Esophagus muscularis mucosa (tissue), 4 donors: ENCODE measurements around the gene DNAJA4. TPM values are rescaled to one million over a fixed set of nuclear protein-coding genes. Genes with fewer than 3 reads are reported as not detected.

Source experiments
- DNase-seq: peaks from one replicate; pipeline ENCODE4 v3.0.0-alpha.2; 2017; ENCODE audit errors: extremely low spot score
- H3K27ac ChIP-seq, 4 donors: fragments of 200-600 bp; sonication (generic); replicated peaks in 1 of 4; 1 replicate in 3 of 4; 2 replicates in 1 of 4; pipeline ENCODE4 v1.5.1; 2016 to 2019; ENCODE audit warnings: mild to moderate bottlenecking in 1 of 4
- H3K27me3 ChIP-seq, 4 donors: fragments of 200-600 bp; sonication (generic); one replicate each; pipeline versions ENCODE4 v1.5.1 to v1.6.0; 2016 to 2019
- H3K36me3 ChIP-seq, 4 donors: fragments of 200-600 bp; sonication (generic); one replicate each; pipeline ENCODE4 v1.5.1; 2016 to 2019
- H3K4me1 ChIP-seq, 4 donors: fragments of 200-600 bp; sonication (generic); one replicate each; pipeline ENCODE4 v1.5.1; 2016 to 2019
- H3K4me3 ChIP-seq, 4 donors: fragments of 200-600 bp; sonication (generic); 1 replicate in 2 of 4; 2 replicates in 2 of 4; pipeline ENCODE4 v1.5.1; 2016 to 2019; ENCODE audit warnings: mild to moderate bottlenecking in 4 of 4, moderate library complexity in 1 of 4
- H3K9me3 ChIP-seq, 4 donors: fragments of 200-600 bp; sonication (generic); 1 replicate in 3 of 4; 2 replicates in 1 of 4; pipeline ENCODE4 v1.5.1; 2016 to 2019
- EP300 ChIP-seq: sonication (generic); formaldehyde crosslinking; IDR thresholded peaks from one replicate; pipeline ENCODE4 v1.6.1; 2017; ENCODE audit warnings: antibody characterized with exemption
- POLR2A ChIP-seq: fragments of 450-650 bp; IDR thresholded peaks from one replicate; pipeline ENCODE4 v1.6.1; 2017; ENCODE audit warnings: antibody characterized with exemption, moderate library complexity, mild to moderate bottlenecking, low read depth
- POLR2AphosphoS5 ChIP-seq, 2 donors: sonication (generic); formaldehyde crosslinking; IDR thresholded peaks; one replicate each; pipeline ENCODE4 v1.6.1; 2017; ENCODE audit warnings: antibody characterized with exemption in 2 of 2
- WGBS: methylation state at CpG from one replicate; pipeline ENCODE4 v1.1.5; 2018; 5-methylcytosine and 5-hydroxymethylcytosine counted together
- intact Hi-C: fragments of 100-400 bp; cut with DNase I; formaldehyde crosslinking; loops from one replicate; pipeline ENCODE4 v1.15.1; 2023
- total RNA-seq, 4 donors: library from RNA; depleted of rRNA; stranded (reverse); fragments of >200 nt; gene quantifications; one replicate each; pipeline versions ENCODE4 v1.1.0 to v1.2.1, GENCODE V29; 2016
- TF ChIP-seq, protein P1 (sequence below), 3 experiments: fragments of 200-600 bp in 2 of 3; fragments of 450-650 bp in 1 of 3; sonication (generic) in 2 of 3; IDR thresholded peaks; one replicate each; pipeline ENCODE4 v1.5.1; 2017 to 2019; ENCODE audit warnings: antibody characterized with exemption in 3 of 3, mild to moderate bottlenecking in 2 of 3, moderate library complexity in 1 of 3

DNAJA4 gene
- total RNA-seq, 4 donors from 2014 or later: 11.8 to 23.5 (median 15.8) TPM

DNA sequence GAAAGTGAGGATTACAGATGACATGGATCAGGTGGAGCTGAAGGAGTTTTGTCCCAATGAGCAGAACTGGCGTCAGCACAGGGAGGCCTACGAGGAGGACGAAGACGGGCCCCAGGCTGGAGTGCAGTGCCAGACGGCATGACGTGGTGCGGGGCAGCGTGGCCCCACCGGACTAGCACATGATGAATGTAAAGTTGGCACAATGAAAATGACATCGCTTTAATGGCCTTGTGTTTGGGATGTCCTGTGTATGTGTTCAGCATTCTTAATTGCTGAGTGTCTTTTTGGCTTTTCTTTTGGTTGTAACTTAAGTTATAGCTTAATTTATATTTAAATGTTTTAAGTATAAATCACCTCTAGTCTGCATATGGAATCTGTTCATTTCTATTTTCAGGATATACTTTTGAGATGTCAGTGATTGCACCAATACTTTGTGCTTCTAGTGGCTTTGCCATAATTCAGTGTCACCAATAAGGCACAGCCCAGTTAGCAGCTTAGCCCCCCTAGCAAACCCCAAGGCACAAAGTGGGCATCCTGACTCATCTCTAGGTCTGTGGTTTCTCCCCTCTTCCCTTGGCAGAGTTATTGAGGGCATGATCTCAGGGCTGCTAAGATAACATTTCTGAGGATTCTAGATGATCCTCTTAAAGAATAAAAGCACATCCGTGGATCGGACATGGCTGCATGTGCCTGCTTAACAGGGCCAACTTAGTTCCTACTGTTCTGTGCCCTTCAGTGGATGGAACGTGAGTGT lies 16.1 kb downstream of the DNAJA4 start:
- Histone ChIP-seq H3K4me3 (no peak overlapping the region), H3K27ac (no peak overlapping the region), H3K9me3 (no peaks in the 10 kb centered on the region), H3K36me3 (peaks cover 35 to 97% (median 86%) of the 10 kb centered on the region in 4 donors), H3K27me3 (no peaks in the 10 kb centered on the region), H3K4me1 (no peaks in the 10 kb centered on the region)
- intact Hi-C loops: no loop called here
- no peak for TF ChIP-seq POLR2AphosphoS5 (IDR thresholded peaks at IDR 0.05)
- TF ChIP-seq, protein P1, sequence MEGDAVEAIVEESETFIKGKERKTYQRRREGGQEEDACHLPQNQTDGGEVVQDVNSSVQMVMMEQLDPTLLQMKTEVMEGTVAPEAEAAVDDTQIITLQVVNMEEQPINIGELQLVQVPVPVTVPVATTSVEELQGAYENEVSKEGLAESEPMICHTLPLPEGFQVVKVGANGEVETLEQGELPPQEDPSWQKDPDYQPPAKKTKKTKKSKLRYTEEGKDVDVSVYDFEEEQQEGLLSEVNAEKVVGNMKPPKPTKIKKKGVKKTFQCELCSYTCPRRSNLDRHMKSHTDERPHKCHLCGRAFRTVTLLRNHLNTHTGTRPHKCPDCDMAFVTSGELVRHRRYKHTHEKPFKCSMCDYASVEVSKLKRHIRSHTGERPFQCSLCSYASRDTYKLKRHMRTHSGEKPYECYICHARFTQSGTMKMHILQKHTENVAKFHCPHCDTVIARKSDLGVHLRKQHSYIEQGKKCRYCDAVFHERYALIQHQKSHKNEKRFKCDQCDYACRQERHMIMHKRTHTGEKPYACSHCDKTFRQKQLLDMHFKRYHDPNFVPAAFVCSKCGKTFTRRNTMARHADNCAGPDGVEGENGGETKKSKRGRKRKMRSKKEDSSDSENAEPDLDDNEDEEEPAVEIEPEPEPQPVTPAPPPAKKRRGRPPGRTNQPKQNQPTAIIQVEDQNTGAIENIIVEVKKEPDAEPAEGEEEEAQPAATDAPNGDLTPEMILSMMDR (IDR thresholded peaks at IDR 0.05): no peak
- TF ChIP-seq POLR2A: no peak
- no peak for TF ChIP-seq EP300
- 86% methylated on average over 13 of the region's 13 CpGs for WGBS
- DNase-seq: no peak

DNA sequence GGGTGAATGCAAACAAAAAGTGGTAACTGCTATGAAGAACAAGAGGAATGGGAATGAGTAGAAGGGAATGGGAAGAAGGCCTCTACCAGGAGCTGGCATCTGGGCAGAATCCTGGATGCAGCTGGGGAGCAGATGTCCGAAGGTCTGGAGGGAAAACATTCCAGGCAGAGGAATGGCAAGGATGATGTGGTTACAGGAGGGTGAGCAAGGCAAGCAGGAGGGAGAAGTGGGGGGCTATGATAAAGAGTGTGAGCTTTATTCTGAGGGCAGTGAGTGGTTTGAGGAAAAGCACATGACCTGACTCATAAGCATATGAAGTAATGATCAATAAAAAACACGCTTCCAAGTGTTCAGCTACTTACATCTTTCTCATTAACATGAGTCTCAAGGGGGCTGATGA lies 18.0 kb downstream of the DNAJA4 start:
- TF ChIP-seq, protein P1 (IDR thresholded peaks at IDR 0.05): no peak
- TF ChIP-seq EP300 (no peak), POLR2AphosphoS5 (IDR thresholded peaks at IDR 0.05) (no peak), POLR2A (no peak)
- H3K27me3 ChIP-seq: no peaks in the 10 kb centered on the region
- H3K4me3 ChIP-seq: no peak overlapping the region
- peaks cover 46 to 97% (median 92%) of the 10 kb centered on the region in 4 donors for H3K36me3 ChIP-seq
- no peak overlapping the region for H3K27ac ChIP-seq
- WGBS: 88% methylated on average over 2 of the region's 2 CpGs
- intact Hi-C loops: no loop called here
- DNase-seq: no peak
- H3K9me3 ChIP-seq: no peaks in the 10 kb centered on the region
- no peaks in the 10 kb centered on the region for H3K4me1 ChIP-seq

DNA sequence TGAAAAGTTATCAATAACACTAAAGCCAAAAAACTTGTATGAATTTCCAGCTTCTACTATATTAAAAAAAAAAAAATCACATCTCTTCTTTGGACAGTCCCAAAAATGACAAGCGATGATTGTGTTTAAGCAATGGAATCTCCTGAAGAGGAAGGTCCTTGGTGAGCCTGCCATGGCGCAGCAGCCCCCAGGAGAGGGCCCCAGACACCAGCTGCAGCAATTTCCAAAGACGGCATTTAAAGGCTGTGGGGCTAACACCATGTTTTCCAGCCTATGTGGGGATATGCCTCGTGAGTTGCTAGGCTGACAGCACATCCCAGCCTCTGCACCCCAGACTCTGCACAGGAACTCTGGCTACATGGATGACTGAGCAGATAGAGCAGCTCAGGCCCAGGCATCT lies 20.4 kb downstream of the DNAJA4 start:
- Histone ChIP-seq H3K4me3 (no peak overlapping the region), H3K9me3 (no peaks in the 10 kb centered on the region), H3K36me3 (peaks cover 57 to 100% (median 97%) of the 10 kb centered on the region in 4 donors), H3K27ac (no peak overlapping the region), H3K4me1 (no peaks in the 10 kb centered on the region), H3K27me3 (no peaks in the 10 kb centered on the region)
- no peak for DNase-seq
- intact Hi-C loops: no loop called here
- TF ChIP-seq, protein P1 (IDR thresholded peaks at IDR 0.05): no peak
- TF ChIP-seq POLR2A (no peak), POLR2AphosphoS5 (IDR thresholded peaks at IDR 0.05) (no peak)
- 68% methylated on average over 4 of the region's 4 CpGs for WGBS

DNA sequence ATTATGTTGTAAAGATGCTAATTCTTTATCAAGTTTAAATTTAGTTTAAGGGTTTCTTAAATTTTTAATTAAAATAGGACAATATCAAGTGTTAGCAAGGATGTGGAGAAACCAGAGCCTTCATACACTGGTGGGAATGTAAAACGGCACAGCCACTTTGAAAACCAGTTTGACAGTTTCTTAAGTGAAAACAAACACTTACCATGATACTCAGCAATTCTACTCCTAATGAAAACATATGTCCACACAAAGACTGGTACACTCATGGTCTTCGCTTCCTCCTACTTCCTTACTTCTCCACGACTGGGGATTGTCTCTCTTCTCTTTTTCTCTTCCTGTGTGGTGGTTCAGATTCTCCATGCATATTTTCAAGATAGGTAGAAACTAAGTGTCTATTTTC lies 25.9 kb downstream of the DNAJA4 start:
- Histone ChIP-seq H3K27ac (no peak overlapping the region), H3K36me3 (peaks cover 32 to 94% (median 88%) of the 10 kb centered on the region in 4 donors), H3K27me3 (no peaks in the 10 kb centered on the region), H3K4me1 (no peaks in the 10 kb centered on the region), H3K4me3 (no peak overlapping the region), H3K9me3 (no peaks in the 10 kb centered on the region)
- DNase-seq: no peak
- TF ChIP-seq EP300: no peak
- TF ChIP-seq, protein P1 (IDR thresholded peaks at IDR 0.05): no peak
- TF ChIP-seq POLR2A: no peak
- no peak for TF ChIP-seq POLR2AphosphoS5 (IDR thresholded peaks at IDR 0.05)
- intact Hi-C loops: no loop called here
- WGBS: 81% methylated on average over 3 of the region's 3 CpGs
